Glutamatergic neuron (in vitro differentiated cells): ENCODE results near the gene ACVRL1. TPM values are rescaled to one million over a fixed set of nuclear protein-coding genes. Genes with fewer than 3 reads are reported as not detected.
A peak's percentile ranks its signal among the peaks of the same experiment; 100 is the strongest.

Source experiments
- DNase-seq: peaks from one replicate; pipeline ENCODE4 v3.0.0; 2022
- H3K27ac Mint-ChIP-seq: one replicate; pipeline ENCODE4 v1.8.0; 2020; ENCODE audit warnings: mild to moderate bottlenecking, mixed read lengths, inconsistent platforms; ENCODE audit not compliant: unreplicated experiment
- H3K27me3 Mint-ChIP-seq: one replicate; pipeline ENCODE4 v1.8.0; 2020; ENCODE audit warnings: mild to moderate bottlenecking, moderate library complexity, mixed read lengths, inconsistent platforms; ENCODE audit not compliant: unreplicated experiment
- H3K36me3 Mint-ChIP-seq: one replicate; pipeline ENCODE4 v1.8.0; 2020; ENCODE audit warnings: mild to moderate bottlenecking, mixed read lengths, inconsistent platforms; ENCODE audit not compliant: unreplicated experiment
- H3K4me1 Mint-ChIP-seq: one replicate; pipeline ENCODE4 v1.8.0; 2020; ENCODE audit warnings: mild to moderate bottlenecking, low read depth, mixed read lengths, inconsistent platforms; ENCODE audit not compliant: unreplicated experiment
- H3K4me3 Mint-ChIP-seq: one replicate; pipeline ENCODE4 v1.8.0; 2020; ENCODE audit warnings: mild to moderate bottlenecking, mixed read lengths, inconsistent platforms; ENCODE audit not compliant: unreplicated experiment
- H3K9me3 Mint-ChIP-seq: one replicate; pipeline ENCODE4 v1.8.0; 2020; ENCODE audit warnings: mild to moderate bottlenecking, moderate library complexity, mixed read lengths, inconsistent platforms; ENCODE audit not compliant: unreplicated experiment
- total RNA-seq: library from RNA; stranded (reverse); fragmentation: NEBNext Ultra II Directional; extraction: Animal tissue kit (Norgen Biotek cat#: 25700); gene quantifications from one replicate; pipeline ENCODE4 v1.2.1, GENCODE V29; 2021; ENCODE audit not compliant: unreplicated experiment
- TF ChIP-seq, protein P1 (sequence below): fragments of 200-600 bp; sonication (generic); IDR thresholded peaks from one replicate; pipeline ENCODE4 v1.5.0; 2021; ENCODE audit not compliant: partially characterized antibody, unreplicated experiment

Gene ACVRL1
- total RNA-seq, 1 donor from 2014 or later = 0.39 TPM

DNA sequence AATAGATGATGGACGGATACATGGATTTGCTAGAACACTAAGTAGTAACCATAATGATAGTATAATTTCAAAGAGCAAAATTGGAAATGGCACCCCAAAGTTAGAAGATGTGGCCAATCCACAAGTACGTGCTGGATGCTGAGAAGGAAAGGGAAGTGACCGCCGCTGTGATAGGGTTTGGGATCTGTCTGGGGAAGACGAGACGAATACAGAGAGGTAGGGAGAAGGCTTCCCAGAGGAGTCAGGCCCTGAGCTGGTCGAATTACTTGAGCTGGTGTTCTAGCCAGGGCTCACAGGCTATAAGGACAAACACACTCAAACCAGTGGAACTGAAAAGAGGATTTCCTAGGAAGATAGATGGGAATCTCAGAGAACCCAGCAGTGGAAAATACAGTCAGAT is 34.8 kb downstream of the ACVRL1 start:
- Mint-ChIP-seq H3K27ac (peak overlapping the region; percentile 15), H3K9me3 (peaks cover 13% of the 10 kb centered on the region), H3K36me3 (peaks cover 34% of the 10 kb centered on the region), H3K27me3 (peaks cover 8% of the 10 kb centered on the region), H3K4me1 (peaks cover 29% of the 10 kb centered on the region), H3K4me3 (no peak overlapping the region)
- DNase-seq = no peak
- TF ChIP-seq, protein P1, sequence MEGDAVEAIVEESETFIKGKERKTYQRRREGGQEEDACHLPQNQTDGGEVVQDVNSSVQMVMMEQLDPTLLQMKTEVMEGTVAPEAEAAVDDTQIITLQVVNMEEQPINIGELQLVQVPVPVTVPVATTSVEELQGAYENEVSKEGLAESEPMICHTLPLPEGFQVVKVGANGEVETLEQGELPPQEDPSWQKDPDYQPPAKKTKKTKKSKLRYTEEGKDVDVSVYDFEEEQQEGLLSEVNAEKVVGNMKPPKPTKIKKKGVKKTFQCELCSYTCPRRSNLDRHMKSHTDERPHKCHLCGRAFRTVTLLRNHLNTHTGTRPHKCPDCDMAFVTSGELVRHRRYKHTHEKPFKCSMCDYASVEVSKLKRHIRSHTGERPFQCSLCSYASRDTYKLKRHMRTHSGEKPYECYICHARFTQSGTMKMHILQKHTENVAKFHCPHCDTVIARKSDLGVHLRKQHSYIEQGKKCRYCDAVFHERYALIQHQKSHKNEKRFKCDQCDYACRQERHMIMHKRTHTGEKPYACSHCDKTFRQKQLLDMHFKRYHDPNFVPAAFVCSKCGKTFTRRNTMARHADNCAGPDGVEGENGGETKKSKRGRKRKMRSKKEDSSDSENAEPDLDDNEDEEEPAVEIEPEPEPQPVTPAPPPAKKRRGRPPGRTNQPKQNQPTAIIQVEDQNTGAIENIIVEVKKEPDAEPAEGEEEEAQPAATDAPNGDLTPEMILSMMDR = no peak

DNA sequence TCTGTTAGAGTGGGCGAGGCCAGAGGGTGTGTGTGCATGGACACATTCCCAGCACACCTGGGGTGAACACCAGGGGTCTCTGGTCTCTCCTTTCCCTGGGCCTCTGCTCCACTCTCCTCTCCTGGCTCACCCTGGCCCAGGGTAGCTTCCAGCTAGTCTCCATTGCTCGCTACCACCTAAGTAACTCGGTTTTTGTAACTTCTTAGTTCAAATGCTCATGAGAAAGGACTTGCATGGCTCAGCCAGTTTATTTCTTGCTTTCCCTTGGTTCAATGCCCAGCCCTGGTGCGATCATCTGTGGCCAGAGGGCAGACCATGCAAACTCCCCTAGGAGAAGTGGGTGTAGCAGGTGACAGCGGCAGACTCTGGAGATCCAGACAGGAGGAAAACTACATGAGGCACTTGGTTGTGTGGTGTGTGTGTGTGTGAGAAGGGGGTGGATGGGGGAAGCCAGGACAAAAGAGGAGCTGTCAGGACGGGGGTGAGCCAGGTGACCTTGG is 35.2 kb downstream of the ACVRL1 start:
- no peak for DNase-seq
- TF ChIP-seq, protein P1 = no peak
- H3K36me3 Mint-ChIP-seq = peaks cover 34% of the 10 kb centered on the region
- no peak overlapping the region for H3K27ac Mint-ChIP-seq
- peaks cover 9% of the 10 kb centered on the region for H3K27me3 Mint-ChIP-seq
- peaks cover 27% of the 10 kb centered on the region for H3K4me1 Mint-ChIP-seq
- no peak overlapping the region for H3K4me3 Mint-ChIP-seq
- peaks cover 13% of the 10 kb centered on the region for H3K9me3 Mint-ChIP-seq

DNA sequence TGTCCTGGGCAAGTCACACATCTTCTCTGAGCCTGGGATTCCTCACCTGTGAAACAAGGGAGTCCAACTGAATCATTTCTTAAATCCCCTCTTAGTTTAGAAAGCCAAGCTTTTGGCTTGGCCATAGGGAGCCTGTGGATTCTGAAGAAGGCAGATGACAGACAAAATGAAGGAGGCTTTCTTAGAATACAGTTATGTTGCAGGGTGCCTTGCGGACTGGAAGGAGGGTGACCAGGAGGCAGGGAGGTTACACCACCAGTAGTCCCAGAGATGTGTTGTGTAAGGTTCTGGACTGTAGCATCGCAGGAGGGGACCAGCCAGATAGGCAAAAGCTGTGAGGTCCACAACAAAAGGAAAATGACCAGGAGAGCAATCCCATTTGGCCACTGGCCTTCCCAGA is 36.0 kb downstream of the ACVRL1 start:
- Mint-ChIP-seq H3K4me1 (peaks cover 25% of the 10 kb centered on the region), H3K9me3 (peaks cover 13% of the 10 kb centered on the region), H3K4me3 (no peak overlapping the region), H3K27ac (no peak overlapping the region), H3K27me3 (peaks cover 11% of the 10 kb centered on the region), H3K36me3 (peaks cover 34% of the 10 kb centered on the region)
- no peak for DNase-seq
- TF ChIP-seq, protein P1 = no peak

DNA sequence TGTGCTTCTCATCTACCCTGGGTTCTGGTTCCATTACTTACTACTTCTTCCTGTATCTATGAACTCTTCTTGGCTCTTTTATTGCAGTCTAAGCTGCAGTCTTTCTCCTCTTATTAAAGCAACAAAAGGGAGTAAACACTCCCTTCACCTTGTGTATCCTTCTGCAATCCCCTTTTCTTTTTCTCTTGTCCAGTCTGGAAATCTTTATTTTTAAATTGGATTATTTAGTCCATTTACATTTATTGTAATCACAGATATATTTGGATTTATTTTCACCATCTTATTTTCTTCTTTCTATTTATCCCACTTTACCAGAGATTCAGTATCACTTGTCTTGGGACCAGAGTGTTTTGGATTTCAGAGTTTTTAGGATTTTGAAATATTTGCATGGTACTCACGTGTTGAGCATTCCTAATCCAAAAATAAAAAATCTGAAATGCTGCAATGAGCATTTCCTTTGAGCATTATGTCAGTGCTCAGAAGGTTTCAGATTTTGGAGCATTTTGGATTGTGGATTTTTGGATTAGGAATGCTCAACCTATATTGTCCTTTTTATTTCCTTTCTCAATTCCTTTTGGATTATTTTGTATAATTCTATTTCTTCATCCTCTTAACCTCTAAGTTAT is 37.4 kb downstream of the ACVRL1 start:
- peaks cover 34% of the 10 kb centered on the region for H3K36me3 Mint-ChIP-seq
- H3K27me3 Mint-ChIP-seq = peaks cover 11% of the 10 kb centered on the region
- H3K4me3 Mint-ChIP-seq = no peak overlapping the region

More for the DNA sequence above, 37.4 kb downstream of the ACVRL1 start:
- Mint-ChIP-seq H3K4me1 (peaks cover 24% of the 10 kb centered on the region), H3K27ac (no peak overlapping the region), H3K9me3 (peaks cover 13% of the 10 kb centered on the region)
- TF ChIP-seq, protein P1 = no peak
- no peak for DNase-seq
